Sigmoid colon (tissue), 7 donors: ENCODE measurements around the gene RPAP2. TPM values are rescaled to one million over a fixed set of nuclear protein-coding genes. Genes with fewer than 3 reads are reported as not detected.

Experiments
- DNase-seq: peaks from one replicate; pipeline ENCODE4 v3.0.0-alpha.2; 2019
- H3K27ac ChIP-seq, 4 donors: fragments of 200-600 bp; sonication (generic); one replicate each; pipeline ENCODE4 v1.5.1; 2016 to 2019; ENCODE audit warnings: mild to moderate bottlenecking in 1 of 4
- H3K27me3 ChIP-seq, 3 donors: fragments of 200-600 bp; sonication (generic); one replicate each; pipeline ENCODE4 v1.5.1; 2019; ENCODE audit warnings: mild to moderate bottlenecking in 1 of 3
- H3K36me3 ChIP-seq, 4 donors: fragments of 200-600 bp; sonication (generic); one replicate each; pipeline ENCODE4 v1.5.1; 2016 to 2019
- H3K4me1 ChIP-seq, 4 donors: fragments of 200-600 bp; sonication (generic); one replicate each; pipeline ENCODE4 v1.5.1; 2017 to 2019
- H3K4me3 ChIP-seq, 4 donors: fragments of 200-600 bp; sonication (generic); one replicate each; pipeline ENCODE4 v1.5.1; 2017 to 2019; ENCODE audit warnings: mild to moderate bottlenecking in 2 of 4, moderate library complexity in 1 of 4
- H3K9me3 ChIP-seq, 4 donors: fragments of 200-600 bp in 3 of 4; sonication (generic) in 3 of 4; one replicate each; pipeline versions ENCODE4 v1.5.1 to v1.6.1; 2013 to 2019
- EP300 ChIP-seq, 4 donors: sonication (generic); formaldehyde crosslinking; IDR thresholded peaks; one replicate each; pipeline ENCODE4 v1.6.1; 2017; ENCODE audit warnings: antibody characterized with exemption in 4 of 4
- POLR2A ChIP-seq, 2 donors: fragments of 450-650 bp; IDR thresholded peaks; one replicate each; pipeline ENCODE4 v1.6.1; 2016; ENCODE audit warnings: antibody characterized with exemption in 2 of 2, mild to moderate bottlenecking in 2 of 2, moderate library complexity in 2 of 2
- POLR2AphosphoS5 ChIP-seq, 4 donors: sonication (generic); formaldehyde crosslinking; IDR thresholded peaks; one replicate each; pipeline ENCODE4 v1.6.1; 2017; ENCODE audit warnings: antibody characterized with exemption in 4 of 4
- WGBS, 2 donors: extraction: QIAGEN DNeasy Blood & Tissue Kit; methylation state at CpG; one replicate each; pipeline ENCODE4 v1.1.7; 2013; 5-methylcytosine and 5-hydroxymethylcytosine counted together
- intact Hi-C: fragments of 100-400 bp; cut with DNase I; formaldehyde crosslinking; loops from one replicate; pipeline ENCODE4 v1.15.1; 2023
- polyA plus RNA-seq, 3 donors: library from polyadenylated mRNA; stranded (reverse); fragments of 200-250 nt; gene quantifications; one replicate each; pipeline ENCODE4 v1.2.3, GENCODE V29; 2013
- total RNA-seq, 4 donors: library from RNA; depleted of rRNA; stranded (reverse); fragments of >200 nt; gene quantifications; one replicate each; pipeline ENCODE4 v1.1.0, GENCODE V29; 2016
- TF ChIP-seq, protein P1 (sequence below), 4 experiments: fragments of 450-650 bp in 3 of 4; fragments of 200-600 bp in 1 of 4; IDR thresholded peaks; one replicate each; pipeline ENCODE4 v1.5.1; 2016 to 2019; ENCODE audit warnings: antibody characterized with exemption in 4 of 4, mild to moderate bottlenecking in 3 of 4, moderate library complexity in 2 of 4
- donor health status: healthy with polysubstance abuse.
- donor health status: Bipolar disorder and iron deficiency.
- donor health status: healthy.

RPAP2 gene
- total and polyA plus RNA-seq, 7 donors = 3.5 to 21.2 (median 11.1) TPM

- Histone ChIP-seq H3K9me3 (no peaks in the 10 kb centered on the region), H3K36me3 (peaks cover 4 to 77% (median 8%) of the 10 kb centered on the region in 4 donors), H3K4me3 (no peak overlapping the region), H3K27me3 (no peaks in the 10 kb centered on the region), H3K27ac (no peak overlapping the region), H3K4me1 (no peaks in the 10 kb centered on the region)
- DNase-seq = no peak
- 90 to 92% methylated on average over 4 of the region's 4 CpGs for WGBS, 2 donors
- TF ChIP-seq POLR2AphosphoS5 (IDR thresholded peaks at IDR 0.05) (no peak), EP300 (IDR thresholded peaks at IDR 0.05) (no peak), POLR2A (IDR thresholded peaks at IDR 0.05) (no peak)
- TF ChIP-seq, protein P1, sequence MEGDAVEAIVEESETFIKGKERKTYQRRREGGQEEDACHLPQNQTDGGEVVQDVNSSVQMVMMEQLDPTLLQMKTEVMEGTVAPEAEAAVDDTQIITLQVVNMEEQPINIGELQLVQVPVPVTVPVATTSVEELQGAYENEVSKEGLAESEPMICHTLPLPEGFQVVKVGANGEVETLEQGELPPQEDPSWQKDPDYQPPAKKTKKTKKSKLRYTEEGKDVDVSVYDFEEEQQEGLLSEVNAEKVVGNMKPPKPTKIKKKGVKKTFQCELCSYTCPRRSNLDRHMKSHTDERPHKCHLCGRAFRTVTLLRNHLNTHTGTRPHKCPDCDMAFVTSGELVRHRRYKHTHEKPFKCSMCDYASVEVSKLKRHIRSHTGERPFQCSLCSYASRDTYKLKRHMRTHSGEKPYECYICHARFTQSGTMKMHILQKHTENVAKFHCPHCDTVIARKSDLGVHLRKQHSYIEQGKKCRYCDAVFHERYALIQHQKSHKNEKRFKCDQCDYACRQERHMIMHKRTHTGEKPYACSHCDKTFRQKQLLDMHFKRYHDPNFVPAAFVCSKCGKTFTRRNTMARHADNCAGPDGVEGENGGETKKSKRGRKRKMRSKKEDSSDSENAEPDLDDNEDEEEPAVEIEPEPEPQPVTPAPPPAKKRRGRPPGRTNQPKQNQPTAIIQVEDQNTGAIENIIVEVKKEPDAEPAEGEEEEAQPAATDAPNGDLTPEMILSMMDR (IDR thresholded peaks at IDR 0.05) = no peak
- intact Hi-C loops = no loop called here
These were observed 9.1 kb downstream of the RPAP2 start for GRCh38 chr1:92307980-92308379.

GRCh38 chr1:92310185-92310597, 11.3 kb downstream of the RPAP2 start:
- no peak overlapping the region for H3K27ac ChIP-seq
- intact Hi-C loops = no loop called here

GRCh38 chr1:92314024-92314423, 15.2 kb downstream of the RPAP2 start:
- TF ChIP-seq EP300 (IDR thresholded peaks at IDR 0.05) = no peak
- TF ChIP-seq POLR2AphosphoS5 (IDR thresholded peaks at IDR 0.05) = no peak
- TF ChIP-seq POLR2A (IDR thresholded peaks at IDR 0.05) = no peak
- TF ChIP-seq, protein P1 (IDR thresholded peaks at IDR 0.05) = no peak
- Histone ChIP-seq H3K4me1 (no peaks in the 10 kb centered on the region), H3K36me3 (peaks cover 0 to 38% (median 0%) of the 10 kb centered on the region in 4 donors), H3K27me3 (no peaks in the 10 kb centered on the region), H3K27ac (no peak overlapping the region), H3K9me3 (no peaks in the 10 kb centered on the region), H3K4me3 (no peak overlapping the region)
- intact Hi-C loops = no loop called here
- 94 to 97% methylated on average over 1 of the region's 1 CpG for WGBS, 2 donors
- DNase-seq = no peak

More at GRCh38 chr1:92310185-92310597, 11.3 kb downstream of the RPAP2 start:
- no peak for TF ChIP-seq POLR2A (IDR thresholded peaks at IDR 0.05)
- TF ChIP-seq, protein P1 (IDR thresholded peaks at IDR 0.05) = peak in 3 of 4 experiments; percentile 17 to 45 (median 17)
- Histone ChIP-seq H3K4me1 (no peaks in the 10 kb centered on the region), H3K9me3 (no peaks in the 10 kb centered on the region), H3K4me3 (no peak overlapping the region), H3K36me3 (peaks cover 0 to 65% (median 5%) of the 10 kb centered on the region in 4 donors), H3K27me3 (no peaks in the 10 kb centered on the region)
- DNase-seq = no peak

GRCh38 chr1:92315766-92316599, 17.1 kb downstream of the RPAP2 start:
- WGBS, 2 donors = 70 to 86% methylated on average over 6 of the region's 6 CpGs

More at GRCh38 chr1:92315766-92316599, 17.1 kb downstream of the RPAP2 start:
- H3K9me3 ChIP-seq = no peaks in the 10 kb centered on the region
- no peaks in the 10 kb centered on the region for H3K4me1 ChIP-seq
- no peaks in the 10 kb centered on the region for H3K27me3 ChIP-seq
- H3K36me3 ChIP-seq = peaks cover 0 to 39% (median 2%) of the 10 kb centered on the region in 4 donors
- H3K27ac ChIP-seq = no peak overlapping the region
- DNase-seq = no peak
- H3K4me3 ChIP-seq = no peak overlapping the region
- TF ChIP-seq EP300 (IDR thresholded peaks at IDR 0.05) = no peak
- no peak for TF ChIP-seq POLR2AphosphoS5 (IDR thresholded peaks at IDR 0.05)
- TF ChIP-seq POLR2A (IDR thresholded peaks at IDR 0.05) = no peak
- TF ChIP-seq, protein P1 (IDR thresholded peaks at IDR 0.05) = no peak
- intact Hi-C loops = no loop called here
